PFSK-1 (cell line): ENCODE data around the gene DUSP8.

Experiments used
- POLR2AphosphoS5 ChIP-seq: IDR thresholded peaks from 2 replicates; pipeline ENCODE4 v1.6.1; 2012; ENCODE audit warnings: low read depth, mild to moderate bottlenecking, control low read depth, low read length, moderate library complexity
- REST ChIP-seq, 2 experiments: IDR thresholded peaks; 2 replicates each; pipeline versions ENCODE4 v1.6.1 to v1.8.0; 2011 to 2012; ENCODE audit warnings: low read depth in 2 of 2, low read length in 2 of 2, control low read depth in 1 of 2, inconsistent platforms in 1 of 2, mild to moderate bottlenecking in 1 of 2, moderate library complexity in 1 of 2; ENCODE audit not compliant: insufficient read depth in 1 of 2
- SIN3A ChIP-seq: IDR thresholded peaks from 2 replicates; pipeline ENCODE4 v1.6.1; 2012; ENCODE audit warnings: mild to moderate bottlenecking, low read length, moderate library complexity, borderline replicate concordance; ENCODE audit not compliant: insufficient read depth
- TAF1 ChIP-seq: IDR thresholded peaks from 2 replicates; pipeline ENCODE4 v1.6.1; 2012; ENCODE audit warnings: low read length, control low read depth, borderline replicate concordance; ENCODE audit not compliant: insufficient read depth

GRCh38 chr11:1513326-1514296 lies 58.5 kb downstream of the DUSP8 start:
- TF ChIP-seq SIN3A, result no peak
- no peak for TF ChIP-seq TAF1
- TF ChIP-seq POLR2AphosphoS5, result no peak
- no peak for TF ChIP-seq REST (IDR thresholded peaks at IDR 0.05; ENCODE audit: insufficient read depth in 1 of 2, low read depth in 2 of 2, low read length in 2 of 2)
